IPS-20b (cell line): ENCODE results near the gene MIPOL1.
"Not testable (repeated sequence)": the region's sequence is repeated elsewhere in the genome, so short reads cannot be mapped to it uniquely, and the experiment has no call there.

Experiments used
- H3K27ac ChIP-seq: one replicate; pipeline ENCODE4 v1.5.1; 2013; ENCODE audit warnings: low read length
- H3K27me3 ChIP-seq: 2 replicates; pipeline ENCODE4 v1.6.1; 2013; ENCODE audit warnings: mild to moderate bottlenecking, low read length, inconsistent platforms; ENCODE audit not compliant: insufficient read depth
- H3K36me3 ChIP-seq: 2 replicates; pipeline ENCODE4 v1.6.1; 2013; ENCODE audit warnings: low read depth, mild to moderate bottlenecking, inconsistent platforms, low read length, moderate library complexity; ENCODE audit not compliant: insufficient read depth
- H3K4me1 ChIP-seq: 2 replicates; pipeline ENCODE4 v1.6.1; 2013; ENCODE audit warnings: mild to moderate bottlenecking, control low read depth, inconsistent platforms, low read length, moderate library complexity; ENCODE audit not compliant: insufficient read depth
- H3K4me3 ChIP-seq: 2 replicates; pipeline ENCODE4 v1.5.1; 2013; ENCODE audit warnings: mild to moderate bottlenecking, low read length, inconsistent platforms
- H3K9ac ChIP-seq: 2 replicates; pipeline ENCODE4 v1.6.1; 2013; ENCODE audit warnings: low read depth, mild to moderate bottlenecking, inconsistent platforms, low read length, moderate library complexity
- H3K9me3 ChIP-seq: 2 replicates; pipeline ENCODE4 v1.6.1; 2013; ENCODE audit warnings: mild to moderate bottlenecking, low read depth, low read length, inconsistent platforms; ENCODE audit not compliant: insufficient read depth

Gene MIPOL1

DNA sequence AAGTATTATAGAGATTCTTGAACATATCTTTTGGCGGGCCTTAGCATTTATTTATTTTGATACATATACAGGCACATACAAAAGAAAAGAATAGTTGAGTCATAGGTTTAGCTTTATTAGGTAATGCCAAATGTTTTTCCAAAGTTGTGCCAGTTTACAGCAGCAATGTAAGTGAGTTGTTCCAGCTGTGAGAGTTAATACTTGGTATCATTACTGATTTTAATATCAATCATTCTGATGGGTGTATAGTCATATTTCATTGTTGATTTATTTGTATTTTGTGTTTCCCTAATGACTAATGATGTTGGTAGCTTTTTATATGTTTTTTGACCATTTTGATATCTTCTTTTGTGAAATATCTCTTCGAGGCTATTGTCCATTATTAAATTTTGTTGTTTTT lies 122.4 kb downstream of the MIPOL1 start:
- H3K9me3 ChIP-seq: no peaks in the 10 kb centered on the region
- H3K4me1 ChIP-seq: no peaks in the 10 kb centered on the region
- no peaks in the 10 kb centered on the region for H3K36me3 ChIP-seq
- H3K27ac ChIP-seq: no peak overlapping the region
- no peaks in the 10 kb centered on the region for H3K27me3 ChIP-seq
- H3K4me3 ChIP-seq: no peak overlapping the region
- H3K9ac ChIP-seq: no peak overlapping the region

GRCh38 chr14:37325332-37325731 lies 127.6 kb downstream of the MIPOL1 start:
- Histone ChIP-seq H3K4me1 (no peaks in the 10 kb centered on the region), H3K9me3 (no peaks in the 10 kb centered on the region), H3K27ac (no peak overlapping the region), H3K4me3 (no peak overlapping the region), H3K9ac (no peak overlapping the region), H3K36me3 (no peaks in the 10 kb centered on the region), H3K27me3 (no peaks in the 10 kb centered on the region)

DNA sequence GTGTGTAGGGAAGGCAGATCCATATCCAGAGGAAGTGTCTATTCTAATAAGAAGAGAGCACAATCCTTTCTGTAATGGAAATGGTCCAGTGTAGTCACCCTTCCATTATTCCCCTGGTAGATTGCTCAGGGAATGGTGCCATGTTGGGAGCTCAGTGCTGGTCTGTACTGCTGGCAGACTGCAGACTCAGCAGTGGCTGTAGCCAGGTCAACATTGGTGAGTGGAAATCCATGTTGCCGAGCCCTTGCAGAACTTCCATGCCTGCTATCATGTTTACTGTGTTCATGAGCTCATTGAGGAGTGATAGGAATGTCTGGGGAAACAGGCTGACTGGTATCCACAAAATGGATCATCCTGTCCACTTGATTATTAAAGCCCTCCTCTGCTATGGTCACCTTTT lies 128.7 kb downstream of the MIPOL1 start:
- H3K9me3 ChIP-seq: no peaks in the 10 kb centered on the region; the same call in 1 of the 2 replicates
- no peak overlapping the region for H3K9ac ChIP-seq
- no peaks in the 10 kb centered on the region for H3K27me3 ChIP-seq
- H3K36me3 ChIP-seq: no peaks in the 10 kb centered on the region
- no peak overlapping the region for H3K4me3 ChIP-seq
- H3K27ac ChIP-seq: no peak overlapping the region
- H3K4me1 ChIP-seq: no peaks in the 10 kb centered on the region

DNA sequence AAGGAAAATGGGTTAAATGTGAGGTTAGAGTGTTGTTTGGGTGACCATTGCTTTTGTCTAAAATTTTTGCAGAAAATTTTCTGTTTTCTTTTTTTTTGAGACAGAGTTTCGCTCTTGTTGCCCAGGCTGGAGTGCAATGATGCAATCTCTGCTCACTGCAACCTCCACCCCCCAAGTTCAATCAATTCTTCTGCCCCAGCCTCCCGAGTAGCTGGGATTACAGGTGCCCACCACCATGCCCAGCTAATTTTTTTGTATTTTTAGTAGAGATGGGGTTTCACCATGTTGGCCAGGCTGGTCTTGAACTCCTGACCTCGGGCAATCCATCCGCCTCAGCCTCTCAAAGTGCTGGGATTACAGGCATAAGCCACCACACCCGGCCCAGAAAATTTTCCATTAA lies 130.2 kb downstream of the MIPOL1 start:
- H3K9me3 ChIP-seq, H3K4me3 ChIP-seq, H3K36me3 ChIP-seq, H3K9ac ChIP-seq, H3K27me3 ChIP-seq, H3K27ac ChIP-seq, H3K4me1 ChIP-seq: not testable (repeated sequence)

- H3K9me3 ChIP-seq: no peaks in the 10 kb centered on the region; the same call in 1 of the 2 replicates
- H3K36me3 ChIP-seq: no peaks in the 10 kb centered on the region
- no peaks in the 10 kb centered on the region for H3K27me3 ChIP-seq
- no peaks in the 10 kb centered on the region for H3K4me1 ChIP-seq
- H3K27ac ChIP-seq: no peak overlapping the region
- no peak overlapping the region for H3K9ac ChIP-seq
- H3K4me3 ChIP-seq: no peak overlapping the region
Observed at GRCh38 chr14:37328673-37329072, 130.9 kb downstream of the MIPOL1 start.

GRCh38 chr14:37329189-37330001 lies 131.7 kb downstream of the MIPOL1 start:
- Histone ChIP-seq H3K36me3 (no peaks in the 10 kb centered on the region), H3K4me3 (no peak overlapping the region), H3K9ac (no peak overlapping the region), H3K27ac (no peak overlapping the region), H3K4me1 (no peaks in the 10 kb centered on the region), H3K27me3 (no peaks in the 10 kb centered on the region), H3K9me3 (no peaks in the 10 kb centered on the region; the same call in 1 of the 2 replicates)

GRCh38 chr14:37330910-37331309 lies 133.2 kb downstream of the MIPOL1 start:
- no peaks in the 10 kb centered on the region for H3K27me3 ChIP-seq
- H3K4me3 ChIP-seq: no peak overlapping the region
- H3K4me1 ChIP-seq: no peaks in the 10 kb centered on the region
- H3K27ac ChIP-seq: no peak overlapping the region
- H3K36me3 ChIP-seq: no peaks in the 10 kb centered on the region
- no peaks in the 10 kb centered on the region; the same call in 1 of the 2 replicates for H3K9me3 ChIP-seq
- H3K9ac ChIP-seq: no peak overlapping the region

- Histone ChIP-seq H3K27me3 (no peaks in the 10 kb centered on the region), H3K9ac (no peak overlapping the region), H3K36me3 (no peaks in the 10 kb centered on the region), H3K27ac (no peak overlapping the region), H3K4me3 (no peak overlapping the region), H3K9me3 (no peaks in the 10 kb centered on the region), H3K4me1 (no peaks in the 10 kb centered on the region)
Observed at GRCh38 chr14:37340353-37340752, 142.6 kb downstream of the MIPOL1 start.

DNA sequence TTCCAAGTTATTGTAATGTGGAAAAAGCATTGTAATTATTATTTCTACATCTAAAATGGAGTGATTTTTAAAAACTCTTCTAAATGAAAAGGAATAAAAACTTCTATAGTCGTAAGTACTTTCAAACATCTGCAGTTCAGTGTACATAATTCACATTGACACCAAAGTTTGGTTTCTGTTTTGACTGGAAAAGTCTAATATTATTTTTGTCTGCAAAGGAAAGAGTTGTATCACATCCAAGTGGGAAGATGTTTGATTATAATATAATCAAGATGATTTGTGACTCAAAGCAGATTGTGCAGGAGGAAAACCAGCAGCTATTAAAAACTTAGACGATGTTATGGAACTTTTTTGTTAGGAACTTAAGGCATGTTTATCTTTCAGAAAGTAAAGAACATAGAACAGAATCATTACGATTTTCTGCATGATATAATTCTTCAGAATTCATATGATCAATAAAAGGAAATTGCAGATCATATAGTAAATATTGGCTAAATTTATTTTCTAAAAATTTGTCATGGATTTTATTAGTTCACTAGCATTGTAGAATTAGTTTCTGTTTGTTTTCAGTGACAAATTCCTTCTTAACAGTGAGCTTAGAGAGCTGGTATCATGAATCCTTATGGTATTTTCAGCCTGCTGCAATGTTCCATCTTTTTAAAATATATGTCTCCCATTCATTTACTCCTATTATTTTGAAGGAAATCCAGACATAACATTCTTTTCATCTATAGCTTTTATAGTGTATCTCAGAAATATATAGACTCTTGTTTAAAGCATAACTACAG lies 145.8 kb downstream of the MIPOL1 start:
- Histone ChIP-seq H3K27ac (no peak overlapping the region), H3K27me3 (no peaks in the 10 kb centered on the region), H3K36me3 (no peaks in the 10 kb centered on the region), H3K9ac (no peak overlapping the region), H3K4me1 (no peaks in the 10 kb centered on the region), H3K4me3 (no peak overlapping the region), H3K9me3 (no peaks in the 10 kb centered on the region; the same call in 1 of the 2 replicates)

DNA sequence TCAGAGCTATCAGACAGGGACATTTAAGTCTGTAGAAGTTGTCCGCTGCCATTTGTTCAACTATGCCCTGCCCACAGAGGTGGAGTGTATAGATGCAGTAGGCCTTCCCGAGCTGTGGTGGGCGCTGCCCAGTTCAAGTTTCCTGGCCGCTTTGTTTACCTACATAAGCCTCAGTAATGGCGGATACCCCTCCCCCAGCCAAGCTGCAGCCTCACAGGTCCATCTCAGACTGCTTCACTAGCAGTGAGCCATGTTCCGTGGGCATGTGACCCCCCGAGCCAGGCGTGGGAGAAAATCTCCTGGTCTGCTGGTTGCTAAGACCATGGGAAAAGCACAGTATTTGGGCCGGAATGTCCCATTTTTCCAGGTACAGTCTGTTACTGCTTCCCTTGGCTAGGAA lies 165.9 kb downstream of the MIPOL1 start:
- Histone ChIP-seq H3K9me3 (peaks cover 6% of the 10 kb centered on the region; the same call in 1 of the 2 replicates), H3K9ac (no peak overlapping the region), H3K27ac (no peak overlapping the region), H3K4me3 (no peak overlapping the region), H3K4me1 (no peaks in the 10 kb centered on the region), H3K36me3 (no peaks in the 10 kb centered on the region), H3K27me3 (no peaks in the 10 kb centered on the region)

DNA sequence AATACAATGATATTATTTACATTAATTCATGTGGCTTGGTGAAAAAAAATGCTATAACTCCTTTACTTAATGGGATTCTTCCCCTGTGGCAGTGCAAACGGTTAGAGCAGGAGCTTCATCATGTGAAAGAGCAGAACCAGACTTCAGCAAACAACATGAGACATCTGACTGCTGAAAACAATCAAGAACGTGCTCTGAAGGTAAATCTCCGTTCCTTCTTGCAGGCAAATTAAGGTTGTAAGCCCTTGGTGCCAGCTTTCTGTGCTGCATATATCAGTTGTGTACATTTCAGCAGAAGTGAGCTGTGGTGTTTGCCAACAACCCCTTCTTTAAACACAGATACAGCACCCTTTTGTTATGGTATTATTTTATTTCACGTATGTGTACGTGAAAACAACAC lies 171.7 kb downstream of the MIPOL1 start:
- Histone ChIP-seq H3K36me3 (no peaks in the 10 kb centered on the region), H3K4me1 (no peaks in the 10 kb centered on the region), H3K9me3 (peaks cover 5% of the 10 kb centered on the region; the same call in 1 of the 2 replicates), H3K27ac (no peak overlapping the region), H3K27me3 (no peaks in the 10 kb centered on the region), H3K9ac (no peak overlapping the region), H3K4me3 (no peak overlapping the region)

- Histone ChIP-seq H3K9me3 (no peaks in the 10 kb centered on the region), H3K4me3 (no peak overlapping the region), H3K27me3 (no peaks in the 10 kb centered on the region), H3K27ac (no peak overlapping the region), H3K36me3 (no peaks in the 10 kb centered on the region), H3K4me1 (no peaks in the 10 kb centered on the region), H3K9ac (no peak overlapping the region)
Observed at GRCh38 chr14:37375566-37375965, 177.8 kb downstream of the MIPOL1 start.
